Nephron progenitor cell (in vitro differentiated cells): Measurements from ENCODE around the gene MRPS5.
"Not testable (repeated sequence)": the region's sequence is repeated elsewhere in the genome, so short reads cannot be mapped to it uniquely, and the experiment has no call there.

Experiments
- DNase-seq: peaks from one replicate; pipeline ENCODE4 v3.0.0; 2021
- H3K27ac Mint-ChIP-seq: 2 replicates; pipeline ENCODE4 v1.8.0; 2021; ENCODE audit warnings: mild to moderate bottlenecking, moderate library complexity, mixed read lengths
- H3K27me3 Mint-ChIP-seq: 2 replicates; pipeline ENCODE4 v1.8.0; 2021; ENCODE audit warnings: mild to moderate bottlenecking, low read depth, mixed read lengths; ENCODE audit not compliant: poor library complexity
- H3K36me3 Mint-ChIP-seq: 2 replicates; pipeline ENCODE4 v1.8.0; 2021; ENCODE audit warnings: low read depth, mixed read lengths
- H3K4me1 Mint-ChIP-seq: 2 replicates; pipeline ENCODE4 v1.8.0; 2021; ENCODE audit warnings: mixed read lengths
- H3K4me3 Mint-ChIP-seq: 2 replicates; pipeline ENCODE4 v1.8.0; 2021; ENCODE audit warnings: mild to moderate bottlenecking, moderate library complexity, mixed read lengths
- H3K9me3 Mint-ChIP-seq: 2 replicates; pipeline ENCODE4 v1.8.0; 2021; ENCODE audit warnings: mild to moderate bottlenecking, moderate library complexity, mixed read lengths
- CTCF ChIP-seq: fragments of 200-600 bp; sonication (generic); IDR thresholded peaks from 2 replicates; pipeline ENCODE4 v1.5.0; 2021; ENCODE audit warnings: antibody characterized with exemption

Gene MRPS5

GRCh38 chr2:95104606-95105005 is 17.0 kb downstream of the MRPS5 start:
- H3K4me3 Mint-ChIP-seq = no peak overlapping the region
- H3K4me1 Mint-ChIP-seq = no peaks in the 10 kb centered on the region
- peaks cover 6% of the 10 kb centered on the region for H3K9me3 Mint-ChIP-seq
- no peak for TF ChIP-seq CTCF
- H3K27ac Mint-ChIP-seq = no peak overlapping the region
- no peak for DNase-seq
- H3K36me3 Mint-ChIP-seq = peaks cover 71% of the 10 kb centered on the region
- H3K27me3 Mint-ChIP-seq = no peaks in the 10 kb centered on the region

DNA sequence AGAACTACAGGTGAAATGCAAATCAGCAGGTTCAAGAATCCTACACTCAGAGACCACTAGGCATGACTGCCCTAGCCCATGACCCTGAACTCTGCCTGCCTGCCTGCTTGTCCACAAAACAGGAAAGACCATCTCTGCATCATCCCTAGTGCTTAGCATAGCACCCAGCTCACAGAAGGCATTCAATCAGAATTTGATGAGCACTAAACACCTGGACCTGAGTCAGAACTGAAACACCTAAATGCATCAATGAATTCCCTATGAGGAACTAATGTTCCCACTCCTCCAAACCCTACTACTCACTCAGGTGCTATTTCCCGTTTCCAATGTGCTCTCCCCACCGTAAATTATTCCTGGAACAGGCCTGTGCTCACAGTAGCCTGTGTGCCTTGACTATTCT is 21.7 kb downstream of the MRPS5 start:
- DNase-seq = no peak
- no peak for TF ChIP-seq CTCF
- Mint-ChIP-seq H3K27ac (no peak overlapping the region), H3K27me3 (no peaks in the 10 kb centered on the region), H3K4me3 (no peak overlapping the region), H3K36me3 (peaks cover 88% of the 10 kb centered on the region), H3K4me1 (no peaks in the 10 kb centered on the region), H3K9me3 (peaks cover 43% of the 10 kb centered on the region)

GRCh38 chr2:95098273-95098672 is 23.3 kb downstream of the MRPS5 start:
- H3K4me1 Mint-ChIP-seq, H3K27me3 Mint-ChIP-seq, H3K27ac Mint-ChIP-seq, DNase-seq, H3K4me3 Mint-ChIP-seq: not testable (repeated sequence)
- Mint-ChIP-seq H3K9me3 (peaks cover 57% of the 10 kb centered on the region), H3K36me3 (peaks cover 96% of the 10 kb centered on the region)

DNA sequence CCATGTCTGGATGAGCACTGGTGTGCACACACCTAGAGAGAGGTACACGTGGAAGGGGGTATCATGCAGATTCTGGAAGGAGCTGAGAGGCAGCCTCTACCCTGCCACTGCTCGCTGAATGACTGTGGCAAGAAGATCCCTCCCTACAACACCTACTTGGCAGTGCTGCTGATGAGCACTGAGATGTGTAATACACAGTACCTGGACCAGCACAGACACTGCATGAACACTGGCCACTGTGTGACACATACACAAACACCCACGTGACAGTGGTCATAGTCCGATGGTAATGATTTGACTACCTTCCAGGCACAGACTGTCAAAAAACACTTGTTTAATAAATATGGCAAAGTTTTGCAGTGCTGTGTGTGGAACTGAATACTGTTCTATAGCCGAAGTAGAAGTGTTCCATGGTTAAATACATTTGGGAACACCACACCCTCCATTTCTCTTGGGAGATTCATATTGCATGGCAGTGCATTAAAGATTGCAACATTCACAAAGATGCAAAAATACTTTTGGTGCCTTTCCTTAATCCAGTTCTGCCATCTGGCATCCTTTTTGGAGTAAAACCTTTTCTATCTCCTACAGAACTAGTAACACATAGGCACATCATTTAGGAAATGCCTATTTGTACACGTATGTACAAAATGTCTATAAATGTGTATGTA is 29.6 kb downstream of the MRPS5 start:
- Mint-ChIP-seq H3K9me3 (peaks cover 41% of the 10 kb centered on the region), H3K27ac (no peak overlapping the region), H3K27me3 (no peaks in the 10 kb centered on the region), H3K4me3 (no peak overlapping the region), H3K4me1 (no peaks in the 10 kb centered on the region), H3K36me3 (peaks cover 86% of the 10 kb centered on the region)
- DNase-seq = no peak
- no peak for TF ChIP-seq CTCF

- H3K27ac Mint-ChIP-seq = no peak overlapping the region
- no peak for DNase-seq
- no peak overlapping the region for H3K4me3 Mint-ChIP-seq
- no peaks in the 10 kb centered on the region for H3K27me3 Mint-ChIP-seq
- no peaks in the 10 kb centered on the region for H3K4me1 Mint-ChIP-seq
- no peak for TF ChIP-seq CTCF
- H3K36me3 Mint-ChIP-seq = peaks cover 71% of the 10 kb centered on the region
- H3K9me3 Mint-ChIP-seq = peaks cover 13% of the 10 kb centered on the region
Measured at GRCh38 chr2:95087379-95087778, 34.2 kb downstream of the MRPS5 start.

GRCh38 chr2:95086017-95086416 is 35.6 kb downstream of the MRPS5 start:
- Mint-ChIP-seq H3K36me3 (peaks cover 57% of the 10 kb centered on the region), H3K27me3 (no peaks in the 10 kb centered on the region), H3K27ac (no peak overlapping the region), H3K4me3 (no peak overlapping the region), H3K4me1 (no peaks in the 10 kb centered on the region), H3K9me3 (peaks cover 12% of the 10 kb centered on the region)
- DNase-seq = no peak
- TF ChIP-seq CTCF = no peak
